HUES64 (cell line): ENCODE measurements around the gene P2RX3.

Experiments used
- H3K27ac ChIP-seq: 2 replicates; pipeline ENCODE4 v1.7.0; 2013; ENCODE audit warnings: low read depth, low read length, inconsistent platforms
- H3K27me3 ChIP-seq: 2 replicates; pipeline ENCODE4 v1.6.1; 2013; ENCODE audit warnings: mild to moderate bottlenecking, low read length; ENCODE audit not compliant: insufficient read depth
- H3K36me3 ChIP-seq: 2 replicates; pipeline ENCODE4 v1.6.1; 2013; ENCODE audit warnings: mild to moderate bottlenecking, low read length; ENCODE audit not compliant: insufficient read depth
- H3K4me1 ChIP-seq: 2 replicates; pipeline ENCODE4 v1.6.1; 2013; ENCODE audit warnings: mild to moderate bottlenecking, low read length, moderate library complexity; ENCODE audit not compliant: insufficient read depth
- H3K4me3 ChIP-seq: 2 replicates; pipeline ENCODE4 v1.5.1; 2013; ENCODE audit warnings: mild to moderate bottlenecking, low read length, moderate library complexity
- H3K9ac ChIP-seq: 2 replicates; pipeline ENCODE4 v1.6.1; 2013; ENCODE audit warnings: mild to moderate bottlenecking, low read depth, low read length
- H3K9me3 ChIP-seq: 2 replicates; pipeline ENCODE4 v1.6.1; 2013; ENCODE audit warnings: low read depth, low read length; ENCODE audit not compliant: insufficient read depth
- WGBS: fragments of 150-250, 120-280 bp; methylation state at CpG from one replicate; pipeline ENCODE4 v1.1.7; 2013; ENCODE audit warnings: missing lambda C conversion rate; 5-methylcytosine and 5-hydroxymethylcytosine counted together

P2RX3 gene

GRCh38 chr11:57363131-57364080 lies 25.3 kb downstream of the P2RX3 start:
- no peaks in the 10 kb centered on the region for H3K9me3 ChIP-seq

GRCh38 chr11:57364851-57365660 lies 26.9 kb downstream of the P2RX3 start:
- no peaks in the 10 kb centered on the region for H3K36me3 ChIP-seq
- peaks cover 18% of the 10 kb centered on the region for H3K4me1 ChIP-seq
- no peaks in the 10 kb centered on the region for H3K27me3 ChIP-seq
- WGBS = 60% methylated on average over 9 of the region's 9 CpGs
- no peak overlapping the region for H3K9ac ChIP-seq
- no peak overlapping the region; the same call in 1 of the 2 replicates for H3K27ac ChIP-seq
- H3K9me3 ChIP-seq = no peaks in the 10 kb centered on the region
- H3K4me3 ChIP-seq = no peak overlapping the region

More at GRCh38 chr11:57363131-57364080, 25.3 kb downstream of the P2RX3 start:
- Histone ChIP-seq H3K4me1 (peaks cover 18% of the 10 kb centered on the region), H3K27ac (no peak overlapping the region), H3K36me3 (no peaks in the 10 kb centered on the region), H3K9ac (no peak overlapping the region), H3K27me3 (no peaks in the 10 kb centered on the region), H3K4me3 (no peak overlapping the region)
- WGBS = 80% methylated on average over 6 of the region's 7 CpGs

- Histone ChIP-seq H3K36me3 (no peaks in the 10 kb centered on the region), H3K9ac (no peak overlapping the region), H3K4me1 (peaks cover 18% of the 10 kb centered on the region), H3K9me3 (no peaks in the 10 kb centered on the region), H3K4me3 (no peak overlapping the region), H3K27ac (no peak overlapping the region), H3K27me3 (no peaks in the 10 kb centered on the region)
- 86% methylated on average over 19 of the region's 19 CpGs for whole genome bisulfite sequencing
Measured at GRCh38 chr11:57368106-57368844, 30.1 kb downstream of the P2RX3 start.

- Histone ChIP-seq H3K4me3 (no peak overlapping the region), H3K27ac (no peak overlapping the region), H3K36me3 (no peaks in the 10 kb centered on the region), H3K9ac (no peak overlapping the region), H3K27me3 (no peaks in the 10 kb centered on the region), H3K9me3 (no peaks in the 10 kb centered on the region), H3K4me1 (peaks cover 18% of the 10 kb centered on the region)
- WGBS = 91% methylated on average over 5 of the region's 5 CpGs
Measured at GRCh38 chr11:57368845-57369232, 30.7 kb downstream of the P2RX3 start.

- H3K9ac ChIP-seq = no peak overlapping the region
- H3K9me3 ChIP-seq = no peaks in the 10 kb centered on the region
- H3K36me3 ChIP-seq = no peaks in the 10 kb centered on the region
- H3K4me1 ChIP-seq = peaks cover 12% of the 10 kb centered on the region
- 94% methylated on average over 6 of the region's 7 CpGs for WGBS
- H3K27me3 ChIP-seq = no peaks in the 10 kb centered on the region
- H3K4me3 ChIP-seq = no peak overlapping the region
- H3K27ac ChIP-seq = no peak overlapping the region
Measured at GRCh38 chr11:57370251-57370650, 32.1 kb downstream of the P2RX3 start.

GRCh38 chr11:57370941-57371340 lies 32.8 kb downstream of the P2RX3 start:
- Histone ChIP-seq H3K36me3 (no peaks in the 10 kb centered on the region), H3K4me1 (peaks cover 5% of the 10 kb centered on the region), H3K4me3 (no peak overlapping the region), H3K27ac (no peak overlapping the region), H3K27me3 (no peaks in the 10 kb centered on the region), H3K9me3 (no peaks in the 10 kb centered on the region), H3K9ac (no peak overlapping the region)

- peaks cover 3% of the 10 kb centered on the region for H3K27me3 ChIP-seq
- H3K4me3 ChIP-seq = no peak overlapping the region
- H3K27ac ChIP-seq = no peak overlapping the region
- H3K36me3 ChIP-seq = no peaks in the 10 kb centered on the region
- no peaks in the 10 kb centered on the region for H3K4me1 ChIP-seq
- no peak overlapping the region for H3K9ac ChIP-seq
- no peaks in the 10 kb centered on the region for H3K9me3 ChIP-seq
- whole genome bisulfite sequencing = 84% methylated on average over 3 of the region's 3 CpGs
Measured at GRCh38 chr11:57373146-57373545, 35.0 kb downstream of the P2RX3 start.

- peaks cover 5% of the 10 kb centered on the region for H3K27me3 ChIP-seq
- no peaks in the 10 kb centered on the region for H3K4me1 ChIP-seq
- H3K4me3 ChIP-seq = no peak overlapping the region
- 96% methylated on average over 3 of the region's 3 CpGs for WGBS
- H3K9me3 ChIP-seq = no peaks in the 10 kb centered on the region
- H3K9ac ChIP-seq = no peak overlapping the region
- no peak overlapping the region for H3K27ac ChIP-seq
- H3K36me3 ChIP-seq = no peaks in the 10 kb centered on the region
Measured at GRCh38 chr11:57374966-57375365, 36.8 kb downstream of the P2RX3 start.

GRCh38 chr11:57375490-57375889 lies 37.3 kb downstream of the P2RX3 start:
- H3K27ac ChIP-seq = no peak overlapping the region
- no peak overlapping the region for H3K4me3 ChIP-seq
- WGBS = 86% methylated on average over 2 of the region's 2 CpGs
- H3K36me3 ChIP-seq = no peaks in the 10 kb centered on the region
- H3K27me3 ChIP-seq = peaks cover 5% of the 10 kb centered on the region
- no peaks in the 10 kb centered on the region for H3K4me1 ChIP-seq
- H3K9ac ChIP-seq = no peak overlapping the region
- H3K9me3 ChIP-seq = no peaks in the 10 kb centered on the region

GRCh38 chr11:57376095-57377090 lies 38.2 kb downstream of the P2RX3 start:
- WGBS = 70% methylated on average over 25 of the region's 26 CpGs
- H3K36me3 ChIP-seq = no peaks in the 10 kb centered on the region
- H3K27me3 ChIP-seq = peaks cover 5% of the 10 kb centered on the region
- H3K4me3 ChIP-seq = peak overlapping the region; percentile 28; the same call in 1 of the 2 replicates
- no peak overlapping the region for H3K27ac ChIP-seq
- H3K4me1 ChIP-seq = no peaks in the 10 kb centered on the region
- no peaks in the 10 kb centered on the region for H3K9me3 ChIP-seq
- no peak overlapping the region for H3K9ac ChIP-seq
